Activated CD4-positive, alpha-beta T cell treated with anti-CD3 and anti-CD28 coated beads, Interleukin-2, amount 10 ng/mL, durations not matched to agents 24 days and 14 days (primary cell): ENCODE measurements around the gene LRIT1. TPM values are rescaled to one million over a fixed set of nuclear protein-coding genes. Genes with fewer than 3 reads are reported as not detected.

Experiments
- DNase-seq: peaks from one replicate; pipeline ENCODE4 v3.0.0; 2022
- H3K27ac Mint-ChIP-seq: one replicate; pipeline ENCODE4 v1.8.0; 2022; ENCODE audit warnings: mild to moderate bottlenecking, mixed read lengths
- H3K27me3 Mint-ChIP-seq: one replicate; pipeline ENCODE4 v1.8.0; 2022; ENCODE audit warnings: mixed read lengths
- H3K36me3 Mint-ChIP-seq: one replicate; pipeline ENCODE4 v1.8.0; 2022; ENCODE audit warnings: low read depth, mild to moderate bottlenecking, mixed read lengths
- H3K4me1 Mint-ChIP-seq: one replicate; pipeline ENCODE4 v1.8.0; 2021; ENCODE audit warnings: mixed read lengths
- H3K4me3 Mint-ChIP-seq: one replicate; pipeline ENCODE4 v1.8.0; 2022; ENCODE audit warnings: mild to moderate bottlenecking, moderate library complexity, mixed read lengths
- H3K9me3 Mint-ChIP-seq: one replicate; pipeline ENCODE4 v1.8.0; 2021; ENCODE audit warnings: mixed read lengths
- intact Hi-C: fragments of 100-400 bp; cut with micrococcal nuclease; formaldehyde crosslinking; loops from one replicate; pipeline ENCODE4 v1.15.1; 2023
- total RNA-seq: library from RNA; stranded (reverse); gene quantifications from 2 replicates; pipeline ENCODE4 v1.2.3, GENCODE V29; 2022

LRIT1 gene
- total RNA-seq, 1 donor from 2014 or later: not detected

GRCh38 chr10:84237199-84238051, 3.9 kb downstream of the LRIT1 start:
- no peaks in the 10 kb centered on the region for H3K36me3 Mint-ChIP-seq
- DNase-seq: no peak
- no peak overlapping the region for H3K27ac Mint-ChIP-seq
- intact Hi-C loops: no loop called here
- H3K27me3 Mint-ChIP-seq: peaks cover 4% of the 10 kb centered on the region
- no peaks in the 10 kb centered on the region for H3K9me3 Mint-ChIP-seq
- H3K4me3 Mint-ChIP-seq: no peak overlapping the region
- H3K4me1 Mint-ChIP-seq: no peaks in the 10 kb centered on the region

GRCh38 chr10:84236807-84237198, 4.5 kb downstream of the LRIT1 start:
- Mint-ChIP-seq H3K36me3 (no peaks in the 10 kb centered on the region), H3K4me3 (no peak overlapping the region)

GRCh38 chr10:84235096-84235495, 6.2 kb downstream of the LRIT1 start:
- intact Hi-C loops: no loop called here
- no peaks in the 10 kb centered on the region for H3K36me3 Mint-ChIP-seq
- no peaks in the 10 kb centered on the region for H3K27me3 Mint-ChIP-seq
- no peak overlapping the region for H3K4me3 Mint-ChIP-seq
- DNase-seq: no peak
- no peak overlapping the region for H3K27ac Mint-ChIP-seq
- no peaks in the 10 kb centered on the region for H3K4me1 Mint-ChIP-seq
- H3K9me3 Mint-ChIP-seq: no peaks in the 10 kb centered on the region

More at GRCh38 chr10:84236807-84237198, 4.5 kb downstream of the LRIT1 start:
- no peak for DNase-seq
- Mint-ChIP-seq H3K4me1 (no peaks in the 10 kb centered on the region), H3K27me3 (peaks cover 4% of the 10 kb centered on the region), H3K27ac (no peak overlapping the region), H3K9me3 (no peaks in the 10 kb centered on the region)
- intact Hi-C loops: no loop called here

GRCh38 chr10:84234479-84234878, 6.9 kb downstream of the LRIT1 start:
- no peaks in the 10 kb centered on the region for H3K27me3 Mint-ChIP-seq
- no peak overlapping the region for H3K27ac Mint-ChIP-seq
- H3K9me3 Mint-ChIP-seq: no peaks in the 10 kb centered on the region
- no peaks in the 10 kb centered on the region for H3K4me1 Mint-ChIP-seq
- H3K4me3 Mint-ChIP-seq: no peak overlapping the region
- no peaks in the 10 kb centered on the region for H3K36me3 Mint-ChIP-seq
- DNase-seq: no peak
- intact Hi-C loops: no loop called here

- Mint-ChIP-seq H3K36me3 (no peaks in the 10 kb centered on the region), H3K27ac (no peak overlapping the region), H3K9me3 (no peaks in the 10 kb centered on the region), H3K4me1 (no peaks in the 10 kb centered on the region), H3K27me3 (peaks cover under 1% of the 10 kb centered on the region), H3K4me3 (no peak overlapping the region)
- intact Hi-C loops: no loop called here
- DNase-seq: no peak
These were observed 7.4 kb downstream of the LRIT1 start for GRCh38 chr10:84233940-84234339.

- intact Hi-C loops: no loop called here
- no peaks in the 10 kb centered on the region for H3K9me3 Mint-ChIP-seq
- H3K36me3 Mint-ChIP-seq: no peaks in the 10 kb centered on the region
- H3K27me3 Mint-ChIP-seq: peaks cover 2% of the 10 kb centered on the region
- no peak overlapping the region for H3K4me3 Mint-ChIP-seq
- no peak for DNase-seq
- H3K4me1 Mint-ChIP-seq: no peaks in the 10 kb centered on the region
- no peak overlapping the region for H3K27ac Mint-ChIP-seq
These were observed 9.0 kb downstream of the LRIT1 start for GRCh38 chr10:84232376-84232775.

- Mint-ChIP-seq H3K36me3 (no peaks in the 10 kb centered on the region), H3K4me1 (no peaks in the 10 kb centered on the region), H3K27ac (no peak overlapping the region), H3K27me3 (peaks cover 4% of the 10 kb centered on the region), H3K9me3 (no peaks in the 10 kb centered on the region), H3K4me3 (no peak overlapping the region)
- intact Hi-C loops: no loop called here
- no peak for DNase-seq
These were observed 11.0 kb downstream of the LRIT1 start for GRCh38 chr10:84230359-84230758.

- no peak for DNase-seq
- Mint-ChIP-seq H3K4me3 (no peak overlapping the region), H3K36me3 (no peaks in the 10 kb centered on the region), H3K4me1 (no peaks in the 10 kb centered on the region), H3K27ac (no peak overlapping the region), H3K9me3 (no peaks in the 10 kb centered on the region), H3K27me3 (peaks cover 4% of the 10 kb centered on the region)
- intact Hi-C loops: no loop called here
These were observed 13.5 kb downstream of the LRIT1 start for GRCh38 chr10:84227810-84228209.

GRCh38 chr10:84226616-84227015, 14.7 kb downstream of the LRIT1 start:
- no peak overlapping the region for H3K27ac Mint-ChIP-seq
- no peaks in the 10 kb centered on the region for H3K36me3 Mint-ChIP-seq
- intact Hi-C loops: no loop called here
- no peaks in the 10 kb centered on the region for H3K4me1 Mint-ChIP-seq
- no peak overlapping the region for H3K4me3 Mint-ChIP-seq
- H3K27me3 Mint-ChIP-seq: peaks cover 4% of the 10 kb centered on the region
- no peak for DNase-seq
- no peaks in the 10 kb centered on the region for H3K9me3 Mint-ChIP-seq

- no peaks in the 10 kb centered on the region for H3K36me3 Mint-ChIP-seq
- DNase-seq: no peak
- H3K27me3 Mint-ChIP-seq: peaks cover 4% of the 10 kb centered on the region
- no peaks in the 10 kb centered on the region for H3K9me3 Mint-ChIP-seq
- H3K4me3 Mint-ChIP-seq: no peak within 1 kb of the TSS
- H3K4me1 Mint-ChIP-seq: no peaks in the 10 kb centered on the region
- intact Hi-C loops: no loop called here
- H3K27ac Mint-ChIP-seq: no peak within 1 kb of the TSS
These were observed 15.7 kb downstream of the LRIT1 start, which contains the start of gene LRIT2 for GRCh38 chr10:84225427-84226173. TSS of gene LRIT2 (minus strand) at chr10:84225544. CDS start at chr10:84225520, 24 bp downstream.

- Mint-ChIP-seq H3K9me3 (peaks cover 1% of the 10 kb centered on the region), H3K27me3 (peaks cover 4% of the 10 kb centered on the region), H3K4me3 (no peak overlapping the region), H3K4me1 (no peaks in the 10 kb centered on the region), H3K27ac (no peak overlapping the region), H3K36me3 (no peaks in the 10 kb centered on the region)
- intact Hi-C loops: no loop called here
- DNase-seq: no peak
These were observed 16.8 kb downstream of the LRIT1 start for GRCh38 chr10:84224411-84225028.

- DNase-seq: no peak
- Mint-ChIP-seq H3K9me3 (peaks cover 5% of the 10 kb centered on the region), H3K27me3 (no peaks in the 10 kb centered on the region), H3K36me3 (no peaks in the 10 kb centered on the region), H3K27ac (no peak overlapping the region), H3K4me3 (no peak overlapping the region), H3K4me1 (no peaks in the 10 kb centered on the region)
- intact Hi-C loops: no loop called here
These were observed 19.4 kb downstream of the LRIT1 start for GRCh38 chr10:84221916-84222315.

GRCh38 chr10:84217746-84218145, 23.6 kb downstream of the LRIT1 start:
- Mint-ChIP-seq H3K4me1 (no peaks in the 10 kb centered on the region), H3K27me3 (no peaks in the 10 kb centered on the region), H3K36me3 (no peaks in the 10 kb centered on the region), H3K9me3 (peaks cover 5% of the 10 kb centered on the region), H3K4me3 (no peak overlapping the region), H3K27ac (no peak overlapping the region)
- no peak for DNase-seq
- intact Hi-C loops: no loop called here

GRCh38 chr10:84216834-84217233, 24.5 kb downstream of the LRIT1 start:
- intact Hi-C loops: no loop called here
- Mint-ChIP-seq H3K27ac (no peak overlapping the region), H3K36me3 (no peaks in the 10 kb centered on the region), H3K4me1 (no peaks in the 10 kb centered on the region), H3K27me3 (peaks cover 2% of the 10 kb centered on the region), H3K4me3 (no peak overlapping the region), H3K9me3 (peaks cover 5% of the 10 kb centered on the region)
- no peak for DNase-seq
